GM04504 (cell line): ENCODE results near the gene SLC25A43.
"Not testable (repeated sequence)": the region's sequence is repeated elsewhere in the genome, so short reads cannot be mapped to it uniquely, and the experiment has no call there.

ENCODE experiments used
- DNase-seq: peaks from one replicate; pipeline ENCODE4 v3.0.0-alpha.2; 2012; ENCODE audit warnings: low read depth

The SLC25A43 gene

GRCh38 chrX:119407681-119408080 lies 8.5 kb downstream of the SLC25A43 start:
- DNase-seq = no peak

DNA sequence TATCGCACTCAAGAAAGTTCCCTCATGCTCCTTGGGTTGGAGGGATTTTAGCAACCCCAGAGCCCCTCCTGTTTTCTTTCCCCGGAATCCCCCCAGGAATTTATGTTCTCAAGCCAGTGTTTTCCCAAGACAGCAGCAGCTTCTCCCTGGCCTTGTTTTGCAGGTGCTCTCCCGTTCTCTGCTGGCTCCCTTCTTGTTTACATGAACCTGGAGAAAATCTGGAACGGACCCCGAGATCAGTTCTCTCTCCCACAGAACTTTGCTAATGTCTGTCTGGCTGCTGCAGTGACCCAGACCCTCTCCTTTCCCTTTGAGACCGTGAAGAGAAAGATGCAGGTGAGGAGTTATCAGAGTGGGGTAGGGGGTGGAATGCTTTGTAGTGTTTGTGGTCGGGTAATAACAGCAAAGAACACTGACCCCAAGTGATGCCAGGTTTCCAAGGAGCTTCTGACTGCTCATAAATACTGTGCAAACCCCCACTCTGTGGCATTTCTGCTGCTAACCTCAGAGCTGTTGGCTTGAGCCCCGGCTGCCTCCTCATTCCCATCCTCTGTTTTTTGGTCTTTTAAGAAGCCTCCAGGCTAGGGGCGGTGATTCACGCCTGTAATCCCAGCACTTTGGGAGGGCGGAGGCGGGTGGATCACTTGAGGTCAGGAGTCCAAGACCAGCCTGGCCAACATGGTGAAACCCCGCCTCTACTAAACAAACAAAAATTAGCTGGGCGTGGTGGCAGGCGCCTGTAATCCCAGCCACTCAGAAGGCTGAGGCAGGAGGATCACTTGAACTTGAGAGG lies 11.1 kb downstream of the SLC25A43 start:
- DNase-seq = peak; percentile 85

- DNase-seq = no peak
Observed at GRCh38 chrX:119410854-119411253, 11.7 kb downstream of the SLC25A43 start.

DNA sequence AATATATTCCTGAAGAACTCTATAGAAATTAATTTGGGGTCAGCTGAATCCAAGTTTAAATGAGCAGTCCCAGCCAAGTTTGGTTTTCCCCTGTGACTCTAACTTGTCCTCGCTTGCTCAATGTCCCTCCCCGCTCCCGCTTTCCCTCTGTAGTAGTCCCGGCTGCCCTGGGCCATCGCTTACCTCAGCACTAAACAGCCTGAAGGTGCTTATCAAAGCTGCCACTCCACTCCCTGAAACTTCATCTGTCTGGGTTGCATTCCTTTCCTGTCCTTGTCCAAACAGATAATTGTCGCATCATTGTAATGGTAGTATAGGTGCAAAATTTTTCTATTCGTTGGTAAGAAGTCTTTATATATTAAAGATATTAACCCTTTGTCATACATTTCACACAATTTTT lies 12.8 kb downstream of the SLC25A43 start:
- DNase-seq = no peak

DNA sequence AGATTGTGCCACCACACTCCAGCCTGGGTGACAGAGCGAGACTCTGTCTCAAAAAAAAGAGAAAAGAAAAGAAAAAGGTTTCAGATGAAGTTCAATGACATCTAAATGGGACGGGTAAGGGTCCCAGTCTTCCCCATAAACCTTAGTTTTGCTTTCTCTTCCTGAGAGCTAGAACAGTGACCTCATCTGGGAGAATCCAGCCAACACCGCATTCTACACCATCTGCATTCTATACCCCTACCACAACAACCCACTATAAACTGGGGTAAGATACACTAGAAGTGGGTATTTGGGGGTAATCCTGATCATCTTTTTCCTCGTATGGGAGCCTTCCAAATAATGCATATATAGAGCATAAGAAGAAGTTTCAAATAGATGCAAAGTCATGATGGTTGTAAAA lies 18.2 kb downstream of the SLC25A43 start:
- no peak for DNase-seq

DNA sequence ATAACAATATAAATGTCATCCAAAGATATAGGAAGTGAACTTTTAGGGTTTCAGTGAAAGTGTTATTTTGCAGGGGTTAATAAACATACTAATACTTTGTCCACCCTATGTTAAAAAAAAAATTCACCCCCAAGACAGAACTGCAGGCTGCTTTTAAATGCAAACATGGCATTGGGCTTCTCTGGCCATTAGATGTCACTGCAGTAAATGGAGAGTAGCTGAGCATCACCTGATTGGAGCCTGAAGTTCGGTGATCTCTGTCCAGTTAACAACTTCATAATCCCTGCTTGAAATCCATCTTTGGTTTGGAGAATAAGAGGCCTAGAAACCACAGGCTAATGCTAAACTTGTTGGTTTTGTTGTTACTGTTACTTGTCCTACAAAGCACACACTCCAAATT lies 18.7 kb downstream of the SLC25A43 start:
- no peak for DNase-seq

DNA sequence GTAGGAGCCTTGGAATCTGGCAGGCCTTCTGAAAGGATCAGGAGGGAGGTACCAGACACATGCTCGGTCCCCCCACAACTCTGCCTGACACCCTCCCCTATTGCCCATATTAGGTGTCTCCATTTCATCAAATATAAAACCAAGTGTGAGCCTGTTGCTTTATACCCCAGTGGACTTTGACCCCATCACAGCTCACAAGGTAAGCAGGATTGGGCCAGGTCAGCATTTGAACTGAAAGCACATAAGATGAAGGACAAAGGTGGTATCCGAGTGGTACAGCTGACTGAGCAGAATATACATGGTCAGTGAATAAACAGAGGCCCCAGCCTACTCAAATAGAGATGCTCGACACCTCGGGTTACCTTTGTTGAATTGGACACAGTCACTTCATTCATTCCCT lies 20.0 kb downstream of the SLC25A43 start:
- no peak for DNase-seq

GRCh38 chrX:119419898-119420297 lies 20.8 kb downstream of the SLC25A43 start:
- no peak for DNase-seq

- DNase-seq = no peak
Observed at GRCh38 chrX:119421016-119421705, 22.0 kb downstream of the SLC25A43 start.

DNA sequence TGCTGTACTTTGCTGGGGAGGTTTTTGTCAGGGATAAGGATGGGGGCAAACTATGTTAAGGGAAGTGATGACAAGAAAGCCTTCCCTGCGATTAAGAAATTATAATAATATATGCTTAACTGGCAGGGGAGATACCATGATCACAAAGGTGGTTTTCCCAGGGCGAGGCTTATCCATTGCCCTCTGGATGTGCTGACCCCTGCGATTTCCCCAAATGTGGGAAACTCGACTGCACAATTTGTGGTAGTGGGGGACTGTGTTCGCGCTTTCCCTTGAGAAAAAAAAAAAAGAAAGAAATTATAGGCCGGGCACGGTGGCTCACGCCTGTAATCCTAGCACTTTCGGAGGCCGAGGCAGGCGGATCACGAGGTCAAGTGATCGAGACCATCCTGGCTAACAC lies 24.5 kb downstream of the SLC25A43 start:
- DNase-seq = no peak

- no peak for DNase-seq
Observed at GRCh38 chrX:119424999-119425398, 25.9 kb downstream of the SLC25A43 start.

GRCh38 chrX:119427024-119427794 lies 28.1 kb downstream of the SLC25A43 start:
- DNase-seq = no peak

GRCh38 chrX:119427795-119428185 lies 28.7 kb downstream of the SLC25A43 start:
- DNase-seq = no peak

DNA sequence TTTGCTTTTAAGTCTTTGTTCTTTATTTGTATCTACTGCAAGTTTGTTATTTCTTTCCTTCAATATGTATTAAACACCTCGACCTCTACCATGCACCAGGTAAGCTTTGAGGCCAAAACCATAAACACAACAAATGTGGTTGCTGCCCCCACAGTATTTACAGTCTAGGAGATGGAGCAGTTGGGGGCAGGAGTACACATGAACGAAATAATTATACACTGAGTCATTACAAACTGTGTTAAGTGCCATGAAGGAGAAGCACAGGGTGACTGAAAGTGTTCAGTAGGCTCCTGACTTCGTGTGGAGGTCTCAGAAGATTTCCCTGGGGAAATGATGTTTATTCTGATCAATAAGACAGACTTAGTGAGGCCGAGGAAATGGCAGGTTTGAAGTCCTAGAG lies 30.3 kb downstream of the SLC25A43 start:
- DNase-seq = no peak

DNA sequence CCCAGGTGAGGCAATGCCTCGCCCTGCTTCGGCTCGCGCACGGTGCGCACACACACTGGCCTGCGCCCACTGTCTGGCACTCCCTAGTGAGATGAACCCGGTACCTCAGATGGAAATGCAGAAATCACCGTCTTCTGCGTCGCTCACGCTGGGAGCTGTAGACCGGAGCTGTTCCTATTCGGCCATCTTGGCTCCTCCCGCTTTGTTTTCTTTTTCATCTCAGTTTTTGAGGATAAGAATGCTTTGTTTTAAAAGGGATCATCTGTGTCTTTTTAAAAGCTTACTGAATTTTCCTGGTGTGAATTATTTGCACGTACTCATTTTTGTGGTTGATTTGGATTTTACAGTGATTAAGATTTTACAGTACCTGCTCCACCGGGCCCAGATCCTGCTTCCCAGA lies 42.2 kb downstream of the SLC25A43 start:
- not testable (repeated sequence) for DNase-seq

DNA sequence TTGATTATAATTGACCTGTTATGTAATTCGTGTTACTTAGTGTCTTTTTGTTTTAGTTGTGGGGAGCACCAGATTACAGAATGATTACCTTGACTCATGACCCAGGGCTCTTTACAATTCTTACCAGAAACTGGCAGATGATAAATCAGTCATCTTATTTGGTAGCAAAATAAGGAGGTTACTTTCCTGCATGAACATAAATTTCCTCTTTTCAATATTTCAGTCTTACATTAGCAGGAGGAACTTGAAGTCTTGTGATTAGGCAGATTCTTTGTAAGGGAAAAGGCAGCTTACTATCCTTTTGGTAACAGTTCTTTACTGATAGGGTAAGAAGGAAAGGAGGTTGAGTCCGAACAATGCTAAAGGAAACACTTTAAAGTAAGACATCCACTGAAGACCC lies 43.1 kb downstream of the SLC25A43 start:
- no peak for DNase-seq

DNA sequence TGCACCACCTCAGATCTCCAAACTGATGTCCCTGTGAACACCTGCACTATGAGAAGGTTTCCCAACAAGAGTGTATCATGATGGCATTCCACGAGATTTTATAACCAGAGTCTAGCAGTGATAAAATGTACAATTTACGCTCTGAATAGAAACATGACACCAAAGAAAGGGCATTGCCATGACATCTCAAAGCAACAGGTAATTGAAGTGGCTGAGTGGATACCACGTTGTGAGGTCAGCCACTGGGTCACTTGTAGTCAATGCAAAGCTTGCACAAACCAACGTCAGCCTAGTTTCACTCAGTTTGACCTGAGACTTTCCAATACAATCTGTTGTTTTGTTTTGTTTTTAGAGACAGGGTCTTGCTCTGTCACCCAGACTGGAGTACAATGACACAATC lies 54.1 kb downstream of the SLC25A43 start:
- no peak for DNase-seq

- DNase-seq = no peak
Observed at GRCh38 chrX:119455264-119455663, 56.1 kb downstream of the SLC25A43 start.

GRCh38 chrX:119459181-119459580 lies 60.0 kb downstream of the SLC25A43 start:
- peak; percentile 35 for DNase-seq

DNA sequence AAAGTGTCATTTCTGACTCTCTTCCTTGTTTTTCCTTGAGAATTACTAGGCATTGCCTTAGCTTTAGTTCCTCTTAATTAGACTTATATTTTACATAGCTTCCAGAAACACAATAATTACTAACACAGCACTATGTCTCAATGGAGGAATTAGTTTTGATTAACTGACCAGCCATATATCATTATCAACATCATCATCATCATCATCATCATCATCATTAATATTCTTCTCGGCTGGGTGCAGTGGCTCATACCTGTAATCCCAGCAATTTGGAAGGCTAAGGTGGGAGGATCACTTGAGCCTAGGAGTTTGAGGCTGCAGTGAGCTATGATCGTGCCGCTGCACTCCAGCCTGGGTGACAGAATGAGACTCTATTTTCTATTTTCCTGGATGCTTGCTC lies 66.4 kb downstream of the SLC25A43 start:
- DNase-seq = no peak

- no peak for DNase-seq
Observed at GRCh38 chrX:119466970-119467369, 67.8 kb downstream of the SLC25A43 start.

DNA sequence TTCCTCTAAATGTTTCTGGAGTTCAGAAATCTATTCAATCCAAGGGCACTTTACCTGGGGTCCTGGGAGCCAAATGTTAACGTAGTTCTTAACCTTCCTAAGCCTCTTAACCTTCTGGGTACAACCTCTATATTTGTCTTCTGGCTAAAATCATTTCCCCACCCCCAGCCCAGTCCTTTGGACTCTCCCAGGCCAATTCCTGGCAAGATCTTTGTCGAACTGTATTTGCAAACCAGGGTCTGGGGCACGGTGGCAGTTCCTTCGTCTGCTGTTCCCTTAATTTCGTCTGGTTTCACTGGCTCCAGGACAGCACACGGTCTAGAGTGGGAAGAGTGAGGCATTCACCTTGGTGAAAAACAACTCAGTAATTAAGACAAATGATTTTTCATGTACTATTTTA lies 68.3 kb downstream of the SLC25A43 start:
- no peak for DNase-seq
